Measurements from ENCODE around the gene C1orf105.
"Not testable (repeated sequence)": the region's sequence is repeated elsewhere in the genome, so short reads cannot be mapped to it uniquely, and the experiment has no call there.

C1orf105 gene

DNA sequence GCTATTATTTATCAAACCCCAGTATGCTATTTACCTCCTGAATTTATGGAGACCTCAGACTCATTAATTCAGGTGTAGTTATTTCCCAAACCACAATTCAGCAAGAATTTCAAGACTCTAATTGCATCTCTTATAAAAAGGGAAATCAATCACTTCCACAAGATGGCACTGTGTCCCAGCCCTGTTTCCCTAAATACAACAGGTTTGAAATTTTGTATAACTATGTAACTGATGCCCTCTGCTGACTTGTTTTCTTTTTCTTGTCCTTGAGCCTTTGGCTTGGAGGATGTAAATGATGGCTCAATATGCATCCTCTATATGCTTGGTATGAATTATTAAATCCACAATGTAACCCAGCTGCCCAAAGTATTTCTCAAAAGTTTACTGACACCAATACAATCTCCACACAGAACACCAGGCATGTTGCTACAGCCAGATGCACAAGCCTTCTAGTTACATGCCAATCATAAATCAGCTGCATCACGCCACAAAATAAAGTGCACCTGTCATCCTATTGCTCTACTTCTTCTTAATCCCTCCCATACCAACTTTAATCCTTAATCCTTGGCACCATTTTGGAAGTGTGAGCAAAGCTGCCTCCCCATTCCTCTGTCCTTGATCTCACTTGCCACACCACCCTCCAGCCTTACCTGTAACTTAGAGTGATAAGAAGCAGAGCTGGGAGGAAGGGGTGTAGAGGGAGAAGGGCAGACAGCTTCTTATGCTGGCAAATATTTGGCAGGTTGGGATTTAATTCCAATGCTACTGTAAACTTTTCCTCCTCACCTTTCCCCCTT is 9.0 kb downstream of the C1orf105 start:
- no peak for DNase-seq

DNA sequence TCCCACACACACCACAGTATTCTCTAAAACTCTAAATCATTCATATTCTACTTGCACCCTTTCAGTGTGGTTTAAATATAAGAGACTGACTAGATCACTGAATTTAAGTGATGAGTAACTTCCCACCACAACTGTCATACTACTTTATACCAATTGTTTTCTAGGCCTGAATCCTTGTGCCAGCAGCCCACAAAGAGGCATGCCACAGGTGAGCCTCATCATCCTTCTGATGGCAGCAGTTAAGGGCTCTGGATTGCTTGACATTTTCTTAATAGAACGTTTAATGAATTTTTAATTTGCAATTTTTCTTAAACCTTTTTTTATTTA is 9.6 kb downstream of the C1orf105 start:
- no peak for DNase-seq

- no peak for DNase-seq
These were observed 10.7 kb downstream of the C1orf105 start for GRCh38 chr1:172431204-172431603.

GRCh38 chr1:172431721-172432192 is 11.3 kb downstream of the C1orf105 start:
- no peak for DNase-seq

- not testable (repeated sequence) for DNase-seq
These were observed 16.7 kb downstream of the C1orf105 start for GRCh38 chr1:172437183-172437582.

- no peak for DNase-seq
These were observed 21.9 kb downstream of the C1orf105 start for GRCh38 chr1:172442404-172442803.

- DNase-seq, result no peak
These were observed 22.5 kb downstream of the C1orf105 start for GRCh38 chr1:172442843-172443565.

DNA sequence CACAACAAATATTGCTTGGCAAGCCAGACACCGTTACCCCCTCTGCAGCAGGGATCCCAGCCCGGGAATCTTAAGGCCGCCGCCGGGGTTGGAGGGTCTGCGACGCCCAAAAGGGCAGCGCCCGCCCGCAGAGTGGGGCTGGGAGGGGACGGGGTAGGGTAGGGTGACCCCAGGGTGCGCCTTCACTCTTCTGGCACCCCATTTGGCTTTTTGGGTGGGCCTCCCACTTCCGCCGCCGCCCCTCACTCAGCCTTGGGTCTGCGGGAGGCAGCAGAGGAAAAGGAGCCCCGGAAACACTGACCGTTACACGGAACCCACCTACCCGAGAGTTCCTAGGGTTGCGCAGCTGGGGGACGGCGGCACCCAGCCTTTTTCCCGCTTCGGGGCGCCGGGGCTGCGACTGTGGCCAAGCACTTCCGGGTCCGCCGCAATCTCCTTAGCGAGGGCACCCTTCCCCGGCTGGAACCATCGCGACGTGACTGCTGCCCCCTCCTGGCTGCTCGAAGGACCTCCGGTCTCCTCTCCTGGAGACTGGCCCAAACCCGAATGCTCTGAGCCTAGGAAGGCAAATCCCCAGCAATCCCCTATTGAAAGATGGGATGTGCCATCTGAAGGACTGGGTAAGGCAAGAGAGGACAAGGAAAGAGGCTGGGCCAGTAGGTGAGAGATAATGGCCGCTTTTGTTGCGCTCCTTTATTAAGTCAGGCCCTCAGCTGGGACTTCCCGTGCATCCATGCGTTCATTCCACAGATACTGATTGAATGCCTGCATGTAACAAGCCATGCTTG is 23.4 kb downstream of the C1orf105 start, which contains the start of gene PIGC:
TSS of gene PIGC (minus strand) at position 404 of the 788 bp plus-strand sequence. CDS start 1,447 bp downstream, outside the sequence.
- peak; percentile 96 for DNase-seq

- no peak for DNase-seq
These were observed 26.1 kb downstream of the C1orf105 start for GRCh38 chr1:172446547-172446946.

- DNase-seq, result no peak
These were observed 27.2 kb downstream of the C1orf105 start for GRCh38 chr1:172447641-172448040.

DNA sequence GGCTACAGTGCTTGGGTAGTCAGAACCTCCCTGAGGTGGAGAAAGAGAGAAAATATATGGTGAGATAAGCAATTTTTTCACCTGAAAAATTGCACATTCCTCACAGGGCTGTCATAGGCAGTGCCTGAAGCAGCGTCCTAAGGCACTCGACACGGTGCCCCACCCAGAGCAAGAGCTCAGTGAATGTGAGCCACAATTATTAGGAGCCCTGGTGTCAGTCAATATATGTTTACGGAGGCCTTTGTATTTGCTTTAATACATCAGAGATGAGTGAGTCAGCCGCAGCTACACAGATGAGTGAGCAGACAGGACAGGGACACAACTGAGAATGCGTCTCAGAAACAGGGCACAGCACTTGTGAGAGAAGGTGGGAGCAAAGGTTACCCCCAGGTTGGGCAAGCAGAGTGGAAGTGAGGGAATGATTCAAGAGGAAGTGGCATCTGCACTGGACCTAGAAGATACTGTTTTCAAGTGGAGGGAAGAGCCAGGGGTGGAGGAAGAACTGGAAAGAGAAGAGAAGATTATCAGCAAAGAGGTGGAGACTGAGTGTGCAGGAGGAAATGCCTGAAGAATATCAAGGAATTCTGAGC is 28.6 kb downstream of the C1orf105 start:
- DNase-seq, result no peak

DNA sequence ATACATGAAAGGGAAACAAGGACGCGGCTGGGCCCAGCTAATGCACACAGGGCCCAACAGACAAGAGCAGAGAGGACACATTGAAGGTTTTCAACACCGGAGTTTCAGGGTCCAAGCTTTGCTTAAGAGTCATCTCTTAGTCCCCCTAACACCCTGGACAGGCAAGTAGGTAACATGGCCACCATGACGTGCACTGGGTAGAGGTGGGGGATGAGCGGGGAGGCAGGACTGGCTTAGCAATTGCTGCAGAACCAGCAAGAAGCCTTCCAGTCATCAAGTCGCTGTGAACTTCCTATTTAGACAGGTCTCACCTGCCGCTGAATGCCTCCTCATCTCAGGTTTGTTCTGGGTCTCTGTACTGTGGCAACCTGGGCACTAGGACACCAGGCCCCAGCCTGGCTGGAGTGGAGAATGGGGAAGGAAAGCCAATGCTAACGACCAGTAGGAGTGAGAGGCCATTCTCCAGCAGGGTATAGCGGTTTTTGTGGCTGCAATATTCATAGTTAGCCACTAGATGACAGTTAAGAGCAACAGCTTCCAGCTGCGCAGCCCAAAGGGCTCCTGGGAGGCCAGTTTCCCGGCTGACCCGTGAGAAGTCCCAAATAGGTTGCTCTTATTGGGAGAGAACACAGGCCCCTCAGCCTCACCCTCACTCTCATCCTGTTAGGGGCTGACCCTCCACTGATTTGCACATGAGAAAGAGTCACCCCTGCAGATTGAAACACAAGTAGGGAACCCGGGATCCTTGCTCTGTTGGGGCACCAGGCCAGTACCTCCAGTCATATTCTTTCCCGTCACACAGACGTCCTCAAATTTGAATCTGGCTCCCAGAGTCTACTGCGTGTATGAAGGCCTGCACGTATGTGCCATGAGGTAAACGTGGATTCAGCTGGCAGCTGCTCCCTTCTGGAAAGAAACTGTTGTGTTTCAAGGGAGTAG is 29.4 kb downstream of the C1orf105 start:
- DNase-seq, result peak; percentile 68

DNA sequence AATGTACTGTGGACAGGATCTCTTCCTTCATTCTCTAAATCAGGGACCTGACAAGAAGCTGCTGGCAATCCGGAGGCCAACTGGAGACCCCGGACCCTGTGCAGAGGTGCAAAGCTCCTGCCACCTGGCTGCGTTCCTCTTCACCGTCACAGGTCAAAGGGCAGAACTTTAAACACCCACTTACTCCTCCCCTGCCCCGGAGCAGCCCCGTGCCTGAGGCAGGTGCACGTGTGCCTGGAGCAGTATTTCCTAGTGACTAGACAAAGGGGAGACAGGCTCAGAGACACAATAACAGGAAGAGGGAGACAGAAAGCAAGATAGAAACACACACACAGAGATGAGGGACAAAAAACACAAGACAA is 30.0 kb downstream of the C1orf105 start:
- DNase-seq, result no peak

- DNase-seq, result no peak
These were observed 30.5 kb downstream of the C1orf105 start for GRCh38 chr1:172451002-172451443.

GRCh38 chr1:172452536-172453152 is 32.2 kb downstream of the C1orf105 start:
- DNase-seq, result no peak

- DNase-seq, result no peak
These were observed 32.7 kb downstream of the C1orf105 start for GRCh38 chr1:172453153-172453545.

DNA sequence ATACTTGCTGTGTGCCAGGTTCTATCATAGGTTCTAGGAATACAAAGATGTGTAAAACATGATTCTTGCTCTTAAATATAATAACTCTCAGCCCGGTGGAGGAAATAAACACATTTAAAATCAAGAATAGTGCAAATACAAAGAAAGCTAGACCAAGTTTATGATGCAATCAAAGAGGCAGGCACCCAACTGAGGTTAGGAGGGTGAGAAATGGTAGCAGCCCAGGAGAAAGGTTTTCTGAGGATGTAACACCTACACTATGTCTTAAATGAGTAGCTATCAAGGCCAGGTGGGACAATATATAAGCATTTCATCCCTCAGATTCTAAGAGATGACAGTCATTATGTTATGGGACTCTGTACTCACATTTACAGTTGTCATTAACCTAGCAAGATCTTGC is 33.1 kb downstream of the C1orf105 start:
- DNase-seq, result no peak

- DNase-seq, result no peak
These were observed 35.0 kb downstream of the C1orf105 start for GRCh38 chr1:172455451-172455850.

GRCh38 chr1:172456344-172456769 is 35.9 kb downstream of the C1orf105 start:
- DNase-seq, result no peak

- no peak for DNase-seq
These were observed 37.1 kb downstream of the C1orf105 start for GRCh38 chr1:172457479-172458130.

GRCh38 chr1:172460177-172460576 is 39.7 kb downstream of the C1orf105 start:
- no peak for DNase-seq

Data from activated effector memory CD4-positive, alpha-beta T cell treated with anti-CD3 and anti-CD28 coated beads, Interleukin-2, amount 50 U/mL, for 16 hours (primary cell).